GM19099 (cell line): ENCODE measurements around the gene FTCDNL1.

ENCODE experiments used
- POLR2A ChIP-seq: IDR thresholded peaks from 3 replicates; pipeline ENCODE4 v1.6.1; 2011; ENCODE audit warnings: low read depth; ENCODE audit not compliant: insufficient read length; ENCODE audit errors: extremely low read depth

Gene FTCDNL1

DNA sequence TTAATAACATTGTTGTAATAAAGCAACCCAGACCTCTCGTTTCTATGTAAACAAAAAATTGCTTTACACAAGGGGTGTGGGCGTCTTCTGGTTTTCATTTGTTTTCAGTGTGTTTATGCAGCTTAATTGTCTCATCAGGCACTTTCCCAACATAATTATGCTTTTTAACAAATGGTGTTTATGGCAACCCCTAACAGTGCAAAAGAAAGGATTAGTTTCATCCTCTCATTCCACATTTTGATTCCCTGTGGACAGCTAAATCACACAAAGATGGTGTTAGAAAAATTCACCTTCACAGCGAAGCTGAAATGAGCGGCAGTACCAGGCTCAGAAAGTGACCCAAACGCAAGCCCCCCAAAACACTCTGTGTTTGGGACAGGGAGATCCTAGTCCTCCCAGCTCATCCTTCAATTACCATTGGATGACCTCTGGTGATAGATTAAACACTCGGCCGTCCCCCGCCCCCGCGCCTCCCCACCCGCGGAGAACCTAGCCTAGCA is 724 bp downstream of the FTCDNL1 start:
- TF ChIP-seq POLR2A, result no peak

DNA sequence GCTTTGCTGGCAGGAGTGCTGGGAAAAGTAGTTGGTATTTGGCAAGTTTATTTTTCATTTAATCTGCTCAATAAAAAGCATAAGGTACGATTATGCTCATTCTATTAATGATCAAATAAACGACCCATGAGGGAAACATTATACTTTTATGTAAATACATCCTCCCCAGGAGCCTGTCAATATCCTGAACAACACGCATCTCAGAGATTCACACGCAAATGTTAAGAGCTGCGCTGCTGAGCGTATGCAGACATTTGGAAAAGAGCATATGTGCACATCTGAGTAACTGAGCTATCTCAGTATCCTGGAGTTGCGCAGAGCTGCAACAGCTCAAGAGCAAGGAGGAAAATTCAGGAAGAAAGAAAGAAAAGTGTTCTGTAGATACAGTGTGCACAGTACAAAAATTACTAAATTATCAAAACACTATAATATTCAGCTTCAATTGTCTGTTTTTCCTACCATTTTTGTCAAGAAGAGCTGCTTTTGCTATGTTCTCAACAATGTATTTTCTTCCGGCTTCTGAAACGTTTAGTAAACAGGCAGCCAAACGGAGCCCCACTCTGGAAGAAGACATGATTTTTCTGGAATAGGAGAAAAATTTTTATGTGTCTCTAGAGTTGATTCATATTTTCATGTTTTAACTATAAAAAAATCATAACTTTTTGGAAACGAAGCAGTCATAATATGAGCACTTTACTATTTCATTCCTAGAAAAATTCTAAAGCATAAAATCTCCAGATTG is 2.4 kb downstream of the FTCDNL1 start:
- TF ChIP-seq POLR2A, result no peak

DNA sequence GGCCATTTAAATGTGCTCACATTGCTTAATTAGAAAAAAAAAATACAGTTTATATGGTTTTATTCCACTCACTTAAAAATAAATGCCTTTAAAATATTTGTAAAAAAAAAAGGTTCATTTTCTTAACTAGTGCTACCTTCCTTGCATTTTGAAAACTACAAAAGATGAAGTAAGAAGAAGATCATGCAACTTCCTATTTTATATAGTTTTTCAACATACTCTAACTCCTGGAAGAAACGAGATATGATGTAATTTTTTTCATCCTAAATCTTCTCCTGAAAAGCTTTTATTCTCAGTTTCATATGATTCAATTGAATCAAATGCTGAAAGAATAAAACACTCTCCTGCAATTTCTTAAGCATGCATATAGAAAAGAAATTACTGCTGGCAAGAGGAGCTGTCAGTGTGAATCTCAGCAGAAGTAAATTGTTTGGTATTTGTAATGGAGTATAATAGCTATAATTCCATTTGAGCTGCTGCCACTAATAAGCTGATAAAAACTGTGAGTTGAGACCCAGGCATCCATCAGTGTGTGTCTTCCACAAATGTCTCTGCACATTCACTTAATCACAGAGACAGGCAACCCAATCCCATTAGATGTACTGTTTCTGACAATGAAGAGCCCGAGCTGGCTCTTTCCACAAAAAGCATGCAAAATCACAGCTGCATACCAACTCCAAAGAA is 3.7 kb downstream of the FTCDNL1 start:
- TF ChIP-seq POLR2A, result no peak

DNA sequence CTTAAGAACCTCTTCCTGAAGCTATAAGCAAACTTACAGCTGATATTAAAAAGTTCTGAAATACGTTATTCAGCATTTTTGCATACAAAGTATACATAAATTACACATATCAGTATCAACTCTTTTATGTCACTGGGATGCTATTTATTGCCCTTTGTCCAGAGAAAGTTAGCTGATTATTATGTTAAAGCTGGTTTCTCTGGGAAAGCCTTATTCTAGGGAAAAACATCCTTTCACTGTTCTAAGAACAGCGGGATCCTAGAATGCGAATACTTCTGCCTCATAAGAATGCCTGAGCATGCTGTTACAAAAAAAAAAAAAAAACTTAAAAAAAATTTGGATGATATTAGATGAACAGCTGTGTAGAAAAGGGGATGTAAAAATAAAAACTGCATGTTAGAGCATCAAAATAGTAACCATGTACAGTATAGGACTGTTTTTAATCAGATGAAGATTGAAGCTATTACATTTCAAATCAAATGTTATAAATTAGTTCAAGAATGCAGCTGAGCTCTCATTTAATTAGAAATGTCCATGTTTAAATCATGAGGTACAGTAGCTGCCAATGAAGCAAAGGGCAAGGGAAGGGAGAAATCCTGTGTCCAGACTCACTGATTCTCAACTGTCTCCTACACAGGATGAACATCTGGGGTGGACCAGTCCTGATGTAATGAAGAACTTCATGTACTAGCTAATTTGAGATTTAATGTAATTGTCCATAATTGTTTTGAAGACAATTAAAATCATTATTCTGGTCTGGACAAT is 8.2 kb downstream of the FTCDNL1 start:
- no peak for TF ChIP-seq POLR2A

DNA sequence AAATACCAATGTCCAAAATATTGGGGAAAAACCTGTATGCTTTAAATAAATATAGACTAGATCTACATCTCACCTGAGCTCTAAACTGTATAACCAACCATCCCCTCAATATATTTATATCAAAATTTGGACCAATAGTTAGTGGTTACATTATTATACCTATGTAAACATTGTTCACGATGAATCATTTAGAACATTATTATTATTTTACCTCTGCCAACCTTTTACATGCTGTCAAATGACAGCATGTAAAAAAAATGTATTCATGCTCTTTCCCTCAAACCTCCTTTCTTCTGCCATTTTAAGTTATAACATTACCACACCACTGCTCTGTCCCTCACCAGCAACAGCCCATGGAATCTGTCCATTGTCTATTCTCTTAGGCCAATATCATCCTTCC is 9.6 kb downstream of the FTCDNL1 start:
- TF ChIP-seq POLR2A, result no peak

DNA sequence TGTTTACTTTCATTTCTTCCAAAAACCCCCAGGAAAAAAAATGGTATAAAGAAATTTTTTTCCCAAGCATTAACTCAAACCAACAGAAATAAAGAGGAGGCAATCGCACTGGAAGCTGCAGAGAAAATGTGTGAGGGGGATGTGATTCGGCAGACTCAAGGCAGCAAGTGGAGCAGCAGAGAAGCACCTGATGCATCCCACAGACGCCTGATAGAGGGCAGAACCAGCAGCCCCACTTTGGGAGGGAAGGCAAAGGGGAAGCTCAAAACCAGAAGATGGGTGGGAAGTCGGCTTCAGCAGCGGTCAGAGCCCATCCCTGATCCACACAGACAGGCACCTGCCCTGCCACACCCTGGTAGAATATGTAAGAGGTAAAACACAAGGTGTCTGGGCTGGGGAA is 12.6 kb downstream of the FTCDNL1 start:
- TF ChIP-seq POLR2A, result no peak

DNA sequence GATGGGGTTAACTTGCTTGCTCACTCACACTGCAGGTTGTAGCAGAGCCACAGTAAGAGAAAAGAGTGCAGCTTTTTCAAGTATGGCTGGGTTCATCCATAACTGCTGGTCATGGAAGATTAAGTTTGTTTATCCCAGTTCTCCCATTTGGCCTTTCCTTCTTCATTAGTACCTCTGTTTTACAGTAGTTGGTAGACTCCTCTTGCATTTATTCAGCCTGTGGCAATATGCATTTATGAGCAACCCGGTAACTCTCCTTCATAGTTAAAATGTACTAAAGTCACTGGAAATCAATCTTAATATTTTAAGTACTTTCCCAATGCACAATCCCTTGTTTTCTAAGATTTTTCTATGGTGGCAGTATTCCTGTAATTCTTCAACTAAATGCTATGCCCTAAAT is 14.0 kb downstream of the FTCDNL1 start:
- TF ChIP-seq POLR2A, result no peak

DNA sequence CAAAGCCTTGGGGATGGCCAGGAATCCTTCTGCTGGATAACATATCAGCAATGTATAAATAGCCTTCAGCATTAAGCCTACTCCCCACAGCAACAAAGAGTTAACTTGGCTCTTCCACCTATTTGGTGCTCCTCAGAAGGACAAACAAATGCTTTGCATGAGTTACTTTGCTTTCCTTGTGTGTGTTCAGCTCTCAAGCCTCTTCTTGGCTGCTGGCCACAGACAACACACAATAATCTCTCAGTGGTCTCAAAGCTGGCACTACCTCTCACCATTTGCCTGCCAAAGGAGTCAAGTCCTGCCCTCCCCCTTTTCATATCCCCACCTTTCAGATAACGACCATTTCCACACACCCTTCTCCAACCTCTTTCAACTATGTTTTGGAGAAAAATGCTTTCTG is 17.5 kb downstream of the FTCDNL1 start:
- no peak for TF ChIP-seq POLR2A

DNA sequence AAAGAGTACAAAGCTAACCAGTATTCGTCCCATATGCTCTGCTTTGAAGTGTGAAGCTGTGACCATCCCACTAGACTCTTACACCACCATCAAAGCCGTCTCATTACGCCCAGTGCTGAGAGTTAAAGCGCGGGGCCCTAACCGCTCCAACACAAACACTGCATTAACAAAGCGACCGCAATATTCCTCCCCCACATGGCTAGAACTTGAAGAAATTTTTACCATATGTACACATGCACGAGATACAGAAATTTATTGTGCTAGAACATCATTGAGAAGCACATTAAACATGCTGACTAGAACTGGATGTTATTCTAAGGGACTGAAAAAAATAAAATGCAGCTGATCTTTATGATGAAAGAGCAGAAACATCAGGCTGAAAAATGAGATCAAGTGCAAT is 20.5 kb downstream of the FTCDNL1 start:
- no peak for TF ChIP-seq POLR2A

DNA sequence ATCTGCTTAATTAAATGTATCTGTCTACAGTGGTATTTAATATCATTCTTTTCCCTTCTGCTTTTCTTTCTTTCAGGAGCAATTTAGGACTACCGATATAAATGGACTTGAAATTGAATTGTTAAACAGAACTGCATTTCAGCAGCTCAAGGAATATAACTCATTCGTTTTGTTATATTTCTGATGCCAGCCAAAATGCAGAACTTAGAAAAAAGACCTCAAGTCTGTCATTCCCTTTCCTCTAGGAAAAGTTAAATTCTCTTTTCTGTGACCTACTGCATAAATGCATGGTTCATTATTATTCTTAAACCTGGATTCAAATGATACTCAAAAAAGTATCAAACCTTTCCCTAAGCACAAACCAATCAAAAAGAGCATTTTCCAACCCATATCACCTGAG is 21.4 kb downstream of the FTCDNL1 start:
- TF ChIP-seq POLR2A, result no peak

DNA sequence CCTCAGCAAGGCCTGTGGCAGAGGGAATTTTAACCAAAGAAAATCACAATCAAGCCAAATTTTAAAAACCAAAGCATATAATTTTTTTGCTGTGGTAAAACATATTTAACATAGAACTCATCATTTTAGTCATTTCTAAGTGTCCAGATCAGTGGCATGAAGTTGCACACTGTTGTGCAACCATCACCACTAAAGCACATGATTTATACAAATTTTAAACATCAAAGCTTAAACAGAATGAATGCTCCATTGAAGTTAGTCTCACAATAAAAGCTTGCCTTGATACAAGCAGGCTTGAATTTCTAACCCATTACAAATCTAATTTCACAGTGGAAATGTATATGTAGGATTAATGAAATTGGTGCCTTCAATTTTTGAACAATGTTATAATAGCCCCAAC is 31.2 kb downstream of the FTCDNL1 start:
- TF ChIP-seq POLR2A, result no peak

DNA sequence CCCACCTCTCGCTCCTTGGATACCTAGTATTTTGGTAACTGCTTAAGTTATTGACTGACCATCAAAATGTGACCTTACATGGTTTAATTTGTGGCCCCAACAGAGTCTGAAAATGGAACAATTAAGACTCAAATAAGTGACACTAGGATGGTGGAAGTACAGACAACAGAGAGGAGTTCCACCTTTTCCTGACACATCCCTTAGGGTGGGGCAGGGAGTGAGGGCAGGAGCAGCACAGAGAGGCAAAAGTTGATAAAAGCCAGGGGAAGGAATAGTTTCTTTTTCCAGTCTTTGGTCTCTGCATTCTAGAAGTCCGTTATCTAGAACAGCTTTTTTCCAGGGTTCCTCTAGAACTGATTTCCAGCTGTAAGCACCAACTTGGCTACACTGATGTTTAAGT is 32.2 kb downstream of the FTCDNL1 start:
- no peak for TF ChIP-seq POLR2A

DNA sequence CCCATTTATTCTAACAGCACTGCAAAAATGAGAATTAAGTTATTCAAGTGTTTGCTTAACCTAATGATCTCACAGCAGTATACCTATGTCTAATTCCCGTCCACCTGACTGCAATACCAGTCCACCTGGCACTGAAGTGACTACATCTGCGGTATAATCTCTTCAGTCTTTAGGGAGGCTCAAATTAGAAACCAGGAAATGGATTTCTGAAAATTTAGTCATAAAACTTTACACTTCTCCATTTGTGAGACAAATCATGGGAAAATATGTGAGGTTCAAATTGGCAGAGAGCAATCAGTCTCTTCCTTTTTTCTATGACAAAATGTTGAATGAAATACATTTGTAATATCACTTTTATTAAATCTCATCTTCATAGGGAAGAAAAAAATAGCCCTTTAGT is 33.0 kb downstream of the FTCDNL1 start:
- TF ChIP-seq POLR2A, result no peak

DNA sequence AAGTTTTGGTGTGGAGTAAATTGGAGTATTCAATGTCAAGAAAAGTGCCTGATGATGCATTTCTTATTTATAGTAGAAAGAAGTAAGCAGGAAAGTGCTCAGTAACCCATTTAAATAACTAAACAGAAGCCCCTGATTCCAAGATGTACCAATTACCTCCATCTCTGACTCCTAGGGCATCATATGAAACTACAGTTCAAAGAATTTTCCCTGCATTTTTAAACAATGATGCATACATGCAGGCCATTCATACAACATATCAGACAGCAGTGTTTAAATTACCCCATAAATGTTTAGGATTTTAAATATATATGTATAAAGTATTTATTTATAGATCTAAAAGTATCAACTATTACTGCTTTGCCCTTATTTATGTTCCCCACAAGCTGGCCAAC is 36.2 kb downstream of the FTCDNL1 start:
- TF ChIP-seq POLR2A, result no peak

DNA sequence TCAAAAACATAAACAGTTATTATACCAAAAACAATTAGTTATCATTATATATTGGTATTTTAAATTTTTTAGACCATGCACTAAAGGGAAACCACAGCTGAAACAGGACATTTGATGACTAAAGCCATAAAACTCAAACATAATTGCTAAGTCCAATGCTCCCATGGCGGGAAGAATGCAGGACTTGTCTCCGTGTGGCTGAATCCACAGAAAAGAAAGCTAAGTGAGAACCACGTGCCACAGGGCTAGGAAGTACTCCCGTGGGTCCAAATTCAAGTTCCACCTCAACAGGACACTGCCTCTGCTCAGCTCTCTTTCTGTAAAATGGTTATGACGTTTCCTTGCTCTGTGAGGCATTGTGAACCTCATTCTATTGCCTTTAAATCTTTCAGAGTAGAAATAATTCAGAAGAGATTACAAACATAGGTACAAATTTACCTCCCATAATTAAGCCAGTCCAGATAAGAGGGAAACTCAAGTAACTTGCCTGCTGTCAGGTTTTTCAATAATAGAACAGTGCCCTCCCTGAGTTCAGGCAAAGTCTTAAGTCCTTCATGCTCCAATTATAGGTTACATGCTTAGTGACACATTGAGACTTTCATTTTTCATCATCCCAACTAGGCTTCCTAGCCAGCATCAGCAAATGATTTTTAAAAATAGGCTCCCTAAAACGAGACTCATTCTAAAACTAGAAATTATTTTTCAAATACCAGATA is 36.7 kb downstream of the FTCDNL1 start:
- no peak for TF ChIP-seq POLR2A
